Brain microvascular endothelial cell (primary cell): ENCODE data around the gene YJU2.
"Not testable (repeated sequence)": the region's sequence is repeated elsewhere in the genome, so short reads cannot be mapped to it uniquely, and the experiment has no call there.

Experiments used
- DNase-seq: peaks from one replicate; pipeline ENCODE4 v3.0.0-alpha.2; 2020
- H3K27ac ChIP-seq: fragments of 250-450 bp; sonication (Bioruptor Pico); 2 replicates; pipeline ENCODE4 v1.5.1; 2020; ENCODE audit warnings: mild to moderate bottlenecking, moderate library complexity
- H3K27me3 ChIP-seq: fragments of 250-450 bp; sonication (Bioruptor Pico); replicated peaks from 2 replicates; pipeline ENCODE4 v1.5.1; 2020; ENCODE audit warnings: mild to moderate bottlenecking
- H3K36me3 ChIP-seq: fragments of 250-450 bp; sonication (Bioruptor Pico); replicated peaks from 2 replicates; pipeline ENCODE4 v1.5.1; 2020; ENCODE audit warnings: mild to moderate bottlenecking
- H3K4me3 ChIP-seq: 2 replicates; pipeline ENCODE4 v1.5.1; 2011; ENCODE audit warnings: low read depth, mild to moderate bottlenecking, control low read depth, low read length, moderate library complexity
- in situ Hi-C: cut with HindIII; loops from 2 replicates; pipeline ENCODE4 v1.10.0; 2017; ENCODE audit warnings: low sequenced_read_pairs, low pct_ligation_motif_present
- TF ChIP-seq, protein P1 (sequence below): IDR thresholded peaks from 2 replicates; pipeline ENCODE4 v1.5.1; 2011; ENCODE audit warnings: low read depth, mild to moderate bottlenecking, moderate library complexity, low read length, control low read depth, inconsistent platforms; ENCODE audit errors: missing control alignments

Gene YJU2

GRCh38 chr19:4279530-4280422 is 32.9 kb downstream of the YJU2 start:
- no peak overlapping the region for H3K27ac ChIP-seq
- H3K4me3 ChIP-seq: no peak overlapping the region
- TF ChIP-seq, protein P1, sequence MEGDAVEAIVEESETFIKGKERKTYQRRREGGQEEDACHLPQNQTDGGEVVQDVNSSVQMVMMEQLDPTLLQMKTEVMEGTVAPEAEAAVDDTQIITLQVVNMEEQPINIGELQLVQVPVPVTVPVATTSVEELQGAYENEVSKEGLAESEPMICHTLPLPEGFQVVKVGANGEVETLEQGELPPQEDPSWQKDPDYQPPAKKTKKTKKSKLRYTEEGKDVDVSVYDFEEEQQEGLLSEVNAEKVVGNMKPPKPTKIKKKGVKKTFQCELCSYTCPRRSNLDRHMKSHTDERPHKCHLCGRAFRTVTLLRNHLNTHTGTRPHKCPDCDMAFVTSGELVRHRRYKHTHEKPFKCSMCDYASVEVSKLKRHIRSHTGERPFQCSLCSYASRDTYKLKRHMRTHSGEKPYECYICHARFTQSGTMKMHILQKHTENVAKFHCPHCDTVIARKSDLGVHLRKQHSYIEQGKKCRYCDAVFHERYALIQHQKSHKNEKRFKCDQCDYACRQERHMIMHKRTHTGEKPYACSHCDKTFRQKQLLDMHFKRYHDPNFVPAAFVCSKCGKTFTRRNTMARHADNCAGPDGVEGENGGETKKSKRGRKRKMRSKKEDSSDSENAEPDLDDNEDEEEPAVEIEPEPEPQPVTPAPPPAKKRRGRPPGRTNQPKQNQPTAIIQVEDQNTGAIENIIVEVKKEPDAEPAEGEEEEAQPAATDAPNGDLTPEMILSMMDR: no peak
- no peak for DNase-seq
- H3K36me3 ChIP-seq: no peaks in the 10 kb centered on the region
- H3K27me3 ChIP-seq: peaks cover 39% of the 10 kb centered on the region
- in situ Hi-C loops: no loop called here

DNA sequence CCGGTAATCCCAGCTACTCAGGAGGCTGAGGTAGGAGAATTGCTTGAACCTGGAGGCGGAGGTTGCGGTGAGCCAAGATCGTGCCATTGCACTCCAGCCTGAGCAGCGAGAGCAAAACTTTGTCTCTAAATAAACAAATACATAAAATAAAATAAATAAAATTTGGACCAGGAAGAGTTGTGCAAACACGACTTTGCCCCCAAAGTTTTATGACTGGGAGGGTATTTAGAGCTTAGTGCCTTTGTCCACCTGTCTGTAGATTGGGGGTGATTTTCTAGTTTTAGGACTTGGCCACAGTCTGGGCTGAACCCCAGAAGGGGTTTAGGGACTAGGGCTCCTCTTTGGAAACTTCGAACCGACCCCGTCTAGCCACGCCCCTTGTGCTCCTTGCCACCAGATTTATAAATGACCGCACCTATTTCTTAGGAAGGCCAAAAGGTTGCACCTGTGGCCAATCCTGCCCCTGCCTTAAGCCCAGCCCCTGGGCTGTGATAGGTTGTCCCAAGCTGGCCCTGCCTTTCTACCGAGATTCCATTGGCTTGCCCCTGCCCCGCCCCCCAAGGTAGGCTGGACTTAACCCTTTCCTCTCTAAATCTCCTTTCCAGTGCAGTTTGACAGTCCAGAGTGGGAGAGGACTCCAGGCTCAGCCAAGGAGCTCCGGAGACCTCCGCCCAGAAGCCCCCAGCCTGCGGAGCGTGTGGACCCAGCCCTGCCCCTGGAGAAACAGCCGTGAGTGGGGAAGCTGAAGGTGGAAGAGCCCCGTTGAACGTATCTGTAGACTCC is 37.5 kb downstream of the YJU2 start:
- H3K4me3 ChIP-seq: no peak overlapping the region
- no peak overlapping the region for H3K27ac ChIP-seq
- peak; percentile 9 for DNase-seq
- in situ Hi-C loops: no loop called here
- TF ChIP-seq, protein P1: no peak
- H3K27me3 ChIP-seq: peaks cover 29% of the 10 kb centered on the region
- H3K36me3 ChIP-seq: no peaks in the 10 kb centered on the region

DNA sequence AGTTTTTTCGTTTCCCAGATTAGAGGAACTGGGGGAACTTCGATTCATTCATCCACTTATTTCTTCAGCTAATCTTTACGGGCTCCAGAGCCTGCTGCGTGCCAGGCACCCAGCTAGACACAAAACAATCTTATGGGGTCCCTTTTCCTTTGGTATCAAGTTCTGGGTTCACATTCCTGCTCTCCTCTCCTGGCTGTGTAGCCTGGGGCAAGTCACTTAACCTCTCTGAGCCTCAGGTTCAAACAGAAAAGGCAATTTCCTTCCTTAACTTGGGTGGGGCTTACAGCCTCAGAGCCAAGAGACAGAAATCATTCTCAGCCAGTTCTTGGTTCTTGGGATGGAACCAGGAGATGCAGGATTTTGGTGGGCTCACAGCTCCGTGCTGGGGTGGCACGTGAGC is 38.1 kb downstream of the YJU2 start:
- peaks cover 23% of the 10 kb centered on the region for H3K27me3 ChIP-seq
- TF ChIP-seq, protein P1: no peak
- no peak for DNase-seq
- no peaks in the 10 kb centered on the region for H3K36me3 ChIP-seq
- H3K4me3 ChIP-seq: no peak overlapping the region
- in situ Hi-C loops: no loop called here
- no peak overlapping the region for H3K27ac ChIP-seq

DNA sequence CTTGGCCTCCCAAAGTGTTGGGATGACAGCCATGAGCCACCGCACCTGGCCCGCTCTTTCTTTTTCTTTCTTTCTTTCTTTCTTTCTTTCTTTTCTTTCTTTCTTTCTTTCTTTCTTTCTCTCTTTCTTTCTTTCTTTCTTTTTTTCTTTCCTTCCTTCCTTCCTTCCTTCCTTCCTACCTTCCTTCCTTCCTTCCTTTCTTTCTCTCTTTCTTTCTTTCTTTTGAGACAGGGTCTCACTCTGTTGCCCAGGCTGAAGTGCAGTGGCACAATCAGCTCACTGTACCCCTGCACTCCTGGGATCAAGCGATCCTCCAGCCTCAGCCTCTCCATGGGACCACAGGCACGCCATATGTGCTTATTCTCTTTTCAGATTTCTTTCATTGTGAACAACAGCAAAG is 39.3 kb downstream of the YJU2 start:
- DNase-seq, in situ Hi-C loops, H3K4me3 ChIP-seq, H3K27ac ChIP-seq, H3K36me3 ChIP-seq: not testable (repeated sequence)
- H3K27me3 ChIP-seq: peaks cover 12% of the 10 kb centered on the region

DNA sequence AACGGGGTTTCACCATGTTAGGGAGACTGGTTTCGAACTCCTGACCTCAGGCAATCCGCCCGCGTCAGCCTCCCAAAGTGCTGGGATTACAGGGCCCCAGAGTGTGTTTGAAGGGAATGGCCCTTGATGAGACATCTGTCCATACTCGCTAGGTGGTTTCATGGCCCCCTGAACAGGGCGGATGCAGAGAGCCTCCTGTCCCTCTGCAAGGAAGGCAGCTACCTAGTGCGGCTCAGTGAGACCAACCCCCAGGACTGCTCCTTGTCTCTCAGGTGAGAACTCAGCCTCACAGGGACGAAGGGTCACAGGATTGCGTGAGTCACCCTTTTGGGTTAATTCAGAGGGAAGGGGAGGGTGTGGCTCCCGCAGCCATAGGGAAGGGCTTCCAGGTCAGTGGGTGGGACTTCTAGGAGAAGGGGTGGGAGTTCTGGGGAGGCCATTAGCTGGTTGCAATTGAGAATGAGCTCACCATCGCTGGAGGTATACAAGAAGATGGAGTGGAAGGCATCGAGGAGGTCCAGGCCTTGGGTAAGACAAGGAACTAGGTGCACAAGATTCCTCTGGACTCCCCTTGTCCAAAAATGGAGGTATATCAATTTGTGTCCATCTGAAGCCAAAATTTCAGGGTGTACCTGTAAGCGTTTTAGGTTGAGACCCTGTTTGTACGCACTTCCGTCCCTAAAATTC is 41.4 kb downstream of the YJU2 start:
- TF ChIP-seq, protein P1: no peak
- in situ Hi-C loops: no loop called here
- Histone ChIP-seq H3K27ac (no peak overlapping the region), H3K4me3 (no peak overlapping the region), H3K27me3 (peaks cover 5% of the 10 kb centered on the region), H3K36me3 (no peaks in the 10 kb centered on the region)
- DNase-seq: no peak
